Urinary bladder (tissue), 4 donors: ENCODE measurements around the gene KCND3. TPM values are rescaled to one million over a fixed set of nuclear protein-coding genes. Genes with fewer than 3 reads are reported as not detected.

Experiments used
- DNase-seq: peaks from one replicate; pipeline ENCODE4 v3.0.0-alpha.2; 2015; ENCODE audit errors: extremely low spot score
- H3K27ac ChIP-seq: one replicate; pipeline ENCODE4 v1.5.1; 2013; ENCODE audit warnings: low read depth, mild to moderate bottlenecking, moderate library complexity
- H3K36me3 ChIP-seq: one replicate; pipeline ENCODE4 v1.6.1; 2013; ENCODE audit warnings: mild to moderate bottlenecking, moderate library complexity; ENCODE audit not compliant: insufficient read depth
- H3K4me1 ChIP-seq: one replicate; pipeline ENCODE4 v1.6.1; 2013; ENCODE audit warnings: mild to moderate bottlenecking, moderate library complexity; ENCODE audit not compliant: insufficient read depth
- H3K4me3 ChIP-seq: one replicate; pipeline ENCODE4 v1.5.1; 2013; ENCODE audit warnings: low read depth, low read length
- WGBS: extraction: QIAGEN DNeasy Blood & Tissue Kit; methylation state at CpG from one replicate; pipeline ENCODE4 v1.1.7; 2013; 5-methylcytosine and 5-hydroxymethylcytosine counted together
- polyA plus RNA-seq: library from polyadenylated mRNA; stranded (reverse); fragments of 200-250 nt; gene quantifications from one replicate; pipeline ENCODE4 v1.2.3, GENCODE V29; 2013
- total RNA-seq: library from RNA; depleted of rRNA; stranded (reverse); fragments of >200 nt; gene quantifications from one replicate; pipeline ENCODE4 v1.2.3, GENCODE V29; 2014
- donor health status: healthy with polysubstance abuse.
- donor health status: healthy.

KCND3 gene
- total RNA-seq (5.4 TPM), polyA plus RNA-seq (10.0 TPM)

DNA sequence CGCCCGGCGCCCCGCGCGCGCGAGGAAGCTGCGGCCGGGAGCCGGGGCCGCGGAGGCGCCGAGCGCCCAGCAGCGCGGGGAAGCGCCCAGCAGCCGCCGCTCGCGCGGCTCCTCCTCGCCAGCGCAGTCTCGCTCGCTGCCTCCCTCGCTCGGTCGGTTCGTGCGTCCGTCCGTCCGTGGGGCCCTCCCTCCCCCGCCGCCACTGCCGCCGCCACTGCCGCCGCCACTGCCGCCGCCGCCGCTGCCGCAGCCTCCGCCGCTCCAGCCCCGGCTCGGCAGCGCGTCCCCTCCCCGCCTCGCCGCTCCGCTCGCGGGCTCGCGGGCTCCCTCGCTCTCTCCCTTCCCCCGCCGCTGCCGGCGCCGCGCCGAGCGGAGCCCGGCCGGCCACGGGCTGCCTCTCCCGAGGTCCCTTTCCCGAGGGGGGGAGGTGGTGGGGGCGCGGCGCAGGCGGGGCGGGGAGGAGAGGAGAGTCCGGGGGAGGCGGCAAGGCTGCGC is at the start of gene KCND3:
Gene KCND3, minus strand, starts transcription at position 138 of the 495 bp plus-strand sequence.
- Histone ChIP-seq H3K4me3 (peak within 1 kb of the TSS; percentile 61), H3K27ac (no peak within 1 kb of the TSS), H3K4me1 (no peaks in the 10 kb centered on the region), H3K36me3 (no peaks in the 10 kb centered on the region)
- no peak for DNase-seq
- under 1% methylated on average over 74 of the region's 83 CpGs for WGBS

DNA sequence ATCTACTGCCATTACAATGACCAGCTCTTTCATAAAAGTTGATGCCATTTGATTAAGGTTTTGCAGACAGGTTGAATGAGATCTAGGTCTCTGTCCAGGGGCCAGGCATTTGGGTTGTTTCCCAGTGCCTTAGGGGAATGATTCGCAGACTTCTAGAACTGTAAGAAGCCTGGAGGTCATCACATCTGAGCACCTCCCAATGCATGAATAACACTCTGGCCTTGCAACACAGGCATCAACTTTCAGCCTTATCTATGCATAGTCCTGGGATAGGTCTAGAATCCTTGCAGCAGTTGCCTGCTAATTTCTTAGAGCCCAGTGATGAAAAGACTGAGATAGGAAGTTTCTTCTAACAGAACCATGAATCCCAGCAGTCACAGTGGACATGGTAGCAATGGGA is 44.8 kb upstream of the KCND3 start:
- Histone ChIP-seq H3K27ac (no peak overlapping the region), H3K4me1 (no peaks in the 10 kb centered on the region), H3K36me3 (no peaks in the 10 kb centered on the region), H3K4me3 (no peak overlapping the region)
- WGBS: 86% methylated on average over 1 of the region's 1 CpG
- no peak for DNase-seq

DNA sequence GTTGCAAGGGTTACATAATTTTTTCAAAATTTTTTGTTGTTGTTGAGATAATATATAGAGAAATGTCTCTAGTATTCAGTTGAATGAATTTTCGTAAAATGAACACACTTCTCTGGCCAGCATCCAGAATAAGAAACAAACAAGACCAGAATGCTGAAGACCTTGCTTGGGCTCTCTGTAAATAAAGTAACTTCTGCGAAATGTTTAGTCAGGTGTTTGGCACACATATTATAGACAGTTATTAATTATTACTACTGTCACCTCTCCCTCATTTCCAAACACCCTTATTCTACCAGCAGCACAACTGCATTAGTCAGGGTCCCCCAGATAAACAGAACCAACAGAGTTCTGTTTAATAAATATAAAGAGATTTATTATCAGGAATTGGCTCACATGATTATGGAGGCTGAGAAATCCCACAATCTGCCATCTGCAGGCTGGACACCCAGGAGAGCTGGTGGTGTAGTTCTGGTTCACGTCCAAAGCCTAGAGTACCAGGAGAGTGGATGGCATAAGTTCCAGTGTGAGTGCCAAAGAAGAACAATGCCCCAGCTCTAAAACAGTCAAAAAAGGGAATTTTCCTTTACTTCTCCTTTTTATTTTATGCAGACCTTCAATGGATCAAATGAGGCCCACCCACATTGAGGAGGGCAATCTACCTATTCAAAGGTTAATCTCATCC is 44.1 kb upstream of the KCND3 start:
- no peak for DNase-seq
- Histone ChIP-seq H3K27ac (no peak overlapping the region), H3K4me1 (no peaks in the 10 kb centered on the region), H3K4me3 (no peak overlapping the region), H3K36me3 (no peaks in the 10 kb centered on the region)
- 56% methylated on average over 3 of the region's 3 CpGs for WGBS

DNA sequence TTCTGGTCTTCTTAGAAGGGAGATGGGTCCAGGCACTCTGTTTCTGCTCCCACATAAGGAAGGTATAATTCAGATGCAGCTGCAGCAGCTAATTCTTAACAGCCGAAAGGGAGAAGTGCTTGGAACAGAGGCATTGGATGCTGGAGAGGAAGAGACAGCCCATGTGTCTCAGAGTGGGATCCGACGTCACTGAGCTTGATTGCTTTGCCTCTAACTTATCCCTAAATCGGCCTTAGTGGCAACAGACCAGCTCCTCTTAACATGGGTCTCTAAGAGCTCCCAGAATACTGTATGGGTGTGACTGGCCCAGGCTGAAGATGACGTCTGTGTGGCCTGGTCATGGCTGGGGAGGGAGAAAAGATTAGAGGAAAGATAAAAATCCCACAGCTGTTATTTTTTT is 40.7 kb upstream of the KCND3 start:
- no peak overlapping the region for H3K27ac ChIP-seq
- no peak for DNase-seq
- no peaks in the 10 kb centered on the region for H3K4me1 ChIP-seq
- no peaks in the 10 kb centered on the region for H3K36me3 ChIP-seq
- WGBS: 50% methylated on average over 5 of the region's 5 CpGs
- H3K4me3 ChIP-seq: no peak overlapping the region

DNA sequence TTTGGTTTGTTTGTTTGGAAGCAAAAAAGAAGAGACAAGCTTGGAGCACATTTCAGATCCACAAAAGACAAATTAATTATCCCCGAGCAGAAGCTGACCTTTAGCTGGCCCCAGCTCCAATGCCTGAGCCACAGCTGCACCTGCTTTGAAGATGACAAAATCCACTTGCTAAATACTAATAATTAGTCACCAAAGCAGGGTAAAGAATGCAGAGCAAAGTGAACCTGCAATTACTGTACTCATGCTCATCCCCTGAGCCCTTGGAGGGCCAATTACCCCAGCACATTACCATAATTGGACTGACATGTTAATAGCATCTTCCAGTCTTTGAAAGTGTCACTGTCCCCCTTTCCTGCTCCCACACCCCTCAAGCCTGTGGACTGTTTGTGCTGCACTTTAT is 38.2 kb upstream of the KCND3 start:
- no peaks in the 10 kb centered on the region for H3K4me1 ChIP-seq
- no peak overlapping the region for H3K27ac ChIP-seq
- H3K36me3 ChIP-seq: no peaks in the 10 kb centered on the region
- DNase-seq: no peak
- WGBS: 63% methylated on average over 1 of the region's 1 CpG
- H3K4me3 ChIP-seq: no peak overlapping the region

- DNase-seq: no peak
- whole genome bisulfite sequencing: 54% methylated on average over 1 of the region's 1 CpG
- H3K4me3 ChIP-seq: no peak overlapping the region
- no peaks in the 10 kb centered on the region for H3K36me3 ChIP-seq
- H3K27ac ChIP-seq: no peak overlapping the region
- no peaks in the 10 kb centered on the region for H3K4me1 ChIP-seq
Observed at GRCh38 chr1:112026501-112026900, 37.0 kb upstream of the KCND3 start.

DNA sequence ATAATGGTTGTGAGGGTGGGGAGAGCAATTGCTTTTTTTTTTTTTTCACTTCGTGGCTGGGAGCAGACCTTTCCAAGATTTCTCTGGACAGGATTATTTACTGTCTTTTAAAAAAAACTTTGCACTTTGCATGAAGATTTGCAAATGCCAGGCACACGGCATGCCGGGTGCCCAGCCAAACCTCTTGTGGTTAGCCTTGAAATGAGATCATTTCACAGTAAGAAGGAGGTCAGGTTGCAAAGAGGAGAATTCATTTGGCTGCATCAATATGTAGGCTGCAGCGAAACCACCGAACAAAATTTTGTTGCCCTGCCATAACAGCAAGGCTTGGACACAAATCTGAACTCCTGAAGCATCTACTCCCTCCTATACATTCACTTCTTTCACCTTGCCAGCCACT is 36.5 kb upstream of the KCND3 start:
- Histone ChIP-seq H3K27ac (no peak overlapping the region), H3K36me3 (no peaks in the 10 kb centered on the region), H3K4me3 (no peak overlapping the region), H3K4me1 (no peaks in the 10 kb centered on the region)
- DNase-seq: no peak
- 61% methylated on average over 5 of the region's 5 CpGs for WGBS

DNA sequence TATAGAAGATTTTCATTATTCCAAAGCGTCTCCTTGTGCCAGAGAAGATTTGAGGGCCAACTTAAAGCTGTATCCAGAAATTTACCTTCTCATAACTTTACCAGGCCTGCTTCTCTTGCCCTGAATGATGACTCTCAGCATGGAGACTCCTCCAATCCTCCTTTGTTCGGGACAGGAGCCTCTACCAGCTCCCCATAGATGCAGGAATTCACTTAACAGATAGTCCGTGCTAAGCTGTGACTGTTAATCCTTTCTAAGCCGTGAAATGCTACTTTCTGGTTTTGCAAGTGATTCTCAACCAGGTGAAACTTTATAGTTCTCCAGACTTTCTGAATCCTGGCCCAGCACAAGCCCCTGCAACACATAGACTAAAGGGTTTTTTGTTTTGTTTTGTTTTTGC is 31.8 kb upstream of the KCND3 start:
- no peak for DNase-seq
- H3K36me3 ChIP-seq: no peaks in the 10 kb centered on the region
- no peaks in the 10 kb centered on the region for H3K4me1 ChIP-seq
- H3K4me3 ChIP-seq: no peak overlapping the region
- WGBS: 56% methylated on average over 4 of the region's 4 CpGs
- H3K27ac ChIP-seq: no peak overlapping the region

GRCh38 chr1:112017183-112017582 is 27.7 kb upstream of the KCND3 start:
- DNase-seq: no peak
- Histone ChIP-seq H3K36me3 (no peaks in the 10 kb centered on the region), H3K4me1 (no peaks in the 10 kb centered on the region), H3K4me3 (no peak overlapping the region), H3K27ac (no peak overlapping the region)
- WGBS: 61% methylated on average over 6 of the region's 6 CpGs

DNA sequence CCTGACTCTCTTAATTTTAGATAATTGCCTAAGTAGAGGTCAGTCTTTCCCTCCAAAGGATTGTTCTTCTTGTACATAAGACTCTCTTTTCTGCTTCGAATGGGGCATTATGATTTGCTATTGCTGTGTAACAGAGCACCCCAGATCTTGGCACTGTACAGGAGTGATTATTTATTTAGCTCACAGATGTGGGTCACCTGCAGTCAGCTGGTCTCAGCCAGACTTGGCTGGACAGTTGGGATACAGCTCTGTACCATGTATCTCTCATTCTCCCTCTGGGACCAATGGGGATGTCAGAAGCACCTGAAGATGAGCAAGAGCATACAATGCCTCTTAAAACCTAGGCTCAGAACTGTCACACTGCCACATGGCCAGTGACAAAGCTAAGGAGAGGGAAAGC is 23.4 kb upstream of the KCND3 start:
- no peak for DNase-seq
- no peak overlapping the region for H3K4me3 ChIP-seq
- H3K27ac ChIP-seq: no peak overlapping the region
- H3K4me1 ChIP-seq: no peaks in the 10 kb centered on the region
- WGBS: 83% methylated on average over 1 of the region's 1 CpG
- no peaks in the 10 kb centered on the region for H3K36me3 ChIP-seq

- Histone ChIP-seq H3K36me3 (no peaks in the 10 kb centered on the region), H3K4me3 (no peak overlapping the region), H3K27ac (no peak overlapping the region), H3K4me1 (no peaks in the 10 kb centered on the region)
- WGBS: 41% methylated on average over 3 of the region's 3 CpGs
- no peak for DNase-seq
Observed at GRCh38 chr1:112011202-112011601, 21.7 kb upstream of the KCND3 start.

- no peaks in the 10 kb centered on the region for H3K36me3 ChIP-seq
- 77% methylated on average over 2 of the region's 2 CpGs for WGBS
- no peaks in the 10 kb centered on the region for H3K4me1 ChIP-seq
- H3K4me3 ChIP-seq: no peak overlapping the region
- no peak overlapping the region for H3K27ac ChIP-seq
- no peak for DNase-seq
Observed at GRCh38 chr1:112007169-112007568, 17.7 kb upstream of the KCND3 start.

DNA sequence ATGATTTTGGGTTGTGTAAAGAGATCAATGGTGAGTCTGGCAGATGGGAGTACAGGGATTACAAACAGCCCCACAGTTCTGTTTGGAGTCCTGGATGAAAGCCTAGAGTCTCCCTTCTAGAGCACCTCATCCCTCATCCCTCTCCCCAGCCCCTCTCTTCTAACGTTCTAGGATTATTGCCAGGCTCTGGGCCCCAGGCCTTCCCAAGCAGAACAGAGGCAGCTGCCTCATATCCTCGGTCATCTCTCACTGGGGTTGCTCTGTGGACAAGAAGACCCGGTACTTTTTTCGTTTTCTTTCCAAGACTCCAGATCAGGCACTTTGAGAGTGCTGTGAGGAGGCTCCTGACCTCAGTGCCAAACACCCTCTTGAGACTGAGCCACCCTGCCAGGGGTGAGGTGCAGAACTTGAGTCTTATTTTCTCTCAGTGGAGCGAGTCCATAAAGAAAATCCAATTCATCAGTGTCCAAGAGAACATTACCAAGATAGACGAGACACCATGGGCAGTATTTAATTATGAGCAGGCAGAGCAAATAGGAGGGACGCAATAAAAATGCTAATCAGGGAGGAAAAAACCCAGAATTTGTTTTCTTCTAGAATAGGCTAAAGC is 17.1 kb upstream of the KCND3 start:
- Histone ChIP-seq H3K36me3 (no peaks in the 10 kb centered on the region), H3K4me1 (no peaks in the 10 kb centered on the region), H3K27ac (no peak overlapping the region), H3K4me3 (no peak overlapping the region)
- no peak for DNase-seq
- 59% methylated on average over 7 of the region's 7 CpGs for WGBS

GRCh38 chr1:112004076-112004475 is 14.6 kb upstream of the KCND3 start:
- WGBS: 81% methylated on average over 2 of the region's 2 CpGs
- no peak overlapping the region for H3K27ac ChIP-seq
- no peaks in the 10 kb centered on the region for H3K4me1 ChIP-seq
- no peak overlapping the region for H3K4me3 ChIP-seq
- no peaks in the 10 kb centered on the region for H3K36me3 ChIP-seq
- DNase-seq: no peak
